ENCODE data around the gene NSD1.
A peak's percentile ranks its signal among the peaks of the same experiment; 100 is the strongest.

The NSD1 gene

DNA sequence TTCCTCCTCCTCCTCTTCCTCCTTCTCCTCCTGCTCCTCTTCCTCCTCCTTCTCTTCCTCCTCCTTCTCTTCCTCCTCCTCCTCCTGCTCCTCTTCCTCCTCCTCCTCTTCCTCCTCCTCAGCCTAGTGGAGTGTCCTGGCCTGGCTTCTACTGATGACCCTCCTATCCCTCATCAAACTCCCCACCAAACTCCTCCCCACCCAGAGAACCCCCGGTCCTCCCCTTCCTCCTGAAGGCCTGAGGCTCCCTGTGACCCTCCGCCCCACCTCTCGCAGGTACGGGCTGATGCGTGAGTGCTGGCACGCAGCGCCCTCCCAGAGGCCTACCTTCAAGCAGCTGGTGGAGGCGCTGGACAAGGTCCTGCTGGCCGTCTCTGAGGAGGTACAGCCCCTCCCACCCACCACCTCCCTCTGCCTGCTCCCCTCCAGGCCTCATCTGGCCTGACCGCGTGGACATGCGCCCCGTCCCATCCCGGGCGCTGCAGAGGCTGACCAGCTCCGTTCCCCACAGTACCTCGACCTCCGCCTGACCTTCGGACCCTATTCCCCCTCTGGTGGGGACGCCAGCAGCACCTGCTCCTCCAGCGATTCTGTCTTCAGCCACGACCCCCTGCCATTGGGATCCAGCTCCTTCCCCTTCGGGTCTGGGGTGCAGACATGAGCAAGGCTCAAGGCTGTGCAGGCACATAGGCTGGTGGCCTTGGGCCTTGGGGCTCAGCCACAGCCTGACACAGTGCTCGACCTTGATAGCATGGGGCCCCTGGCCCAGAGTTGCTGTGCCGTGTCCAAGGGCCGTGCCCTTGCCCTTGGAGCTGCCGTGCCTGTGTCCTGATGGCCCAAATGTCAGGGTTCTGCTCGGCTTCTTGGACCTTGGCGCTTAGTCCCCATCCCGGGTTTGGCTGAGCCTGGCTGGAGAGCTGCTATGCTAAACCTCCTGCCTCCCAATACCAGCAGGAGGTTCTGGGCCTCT is 36.3 kb upstream of the NSD1 start:
- DNase-seq = no peak

DNA sequence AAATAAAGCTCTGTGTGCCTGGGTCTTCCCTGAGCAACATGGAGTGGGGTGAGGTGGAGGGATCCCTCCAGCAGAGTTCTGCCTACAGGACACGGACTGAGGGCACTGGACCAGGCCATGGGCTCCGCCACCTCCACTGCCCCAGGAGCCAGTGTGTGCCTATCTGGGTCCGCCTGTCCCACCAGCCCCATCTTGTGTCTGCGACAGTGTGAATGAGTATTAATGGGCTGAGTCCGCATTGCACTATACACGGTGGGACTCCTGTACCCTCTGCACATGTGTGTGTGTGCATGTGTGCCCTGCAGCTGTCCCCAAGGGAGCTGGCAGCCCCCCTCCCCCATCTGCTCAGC is 35.5 kb upstream of the NSD1 start:
- no peak for DNase-seq

DNA sequence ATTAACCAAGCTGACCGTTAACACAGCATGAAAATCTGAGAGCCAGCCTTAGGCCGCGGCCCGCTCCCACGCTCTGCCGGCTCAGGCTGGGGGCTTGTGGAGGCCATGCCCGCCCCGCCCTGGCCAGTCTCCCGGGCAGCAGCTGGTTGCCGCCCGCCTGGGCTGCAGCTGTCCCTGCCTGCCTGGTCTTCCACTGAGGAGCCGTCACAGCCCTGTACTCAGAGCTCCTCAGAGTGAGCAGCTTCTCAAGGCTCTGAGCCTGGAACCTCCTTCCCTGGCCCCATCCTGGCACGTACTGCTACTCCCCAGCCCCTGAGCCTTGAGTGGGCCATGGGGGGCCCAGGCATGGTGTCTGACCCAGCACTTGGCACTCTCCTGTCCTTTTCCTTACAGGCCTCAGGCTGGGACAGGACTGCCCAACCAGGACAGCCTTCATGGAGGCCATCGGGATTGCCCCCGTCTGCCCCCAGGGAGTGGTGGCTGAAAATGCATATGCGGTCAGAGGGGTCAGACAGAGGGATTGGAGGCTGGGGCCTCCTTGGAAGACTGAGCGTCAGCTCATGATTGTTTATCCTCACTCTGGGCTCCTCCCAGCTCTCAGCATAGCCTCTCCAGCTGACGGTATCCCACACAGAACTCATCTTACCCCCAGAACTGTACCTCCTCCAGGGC is 35.0 kb upstream of the NSD1 start:
- DNase-seq = no peak

DNA sequence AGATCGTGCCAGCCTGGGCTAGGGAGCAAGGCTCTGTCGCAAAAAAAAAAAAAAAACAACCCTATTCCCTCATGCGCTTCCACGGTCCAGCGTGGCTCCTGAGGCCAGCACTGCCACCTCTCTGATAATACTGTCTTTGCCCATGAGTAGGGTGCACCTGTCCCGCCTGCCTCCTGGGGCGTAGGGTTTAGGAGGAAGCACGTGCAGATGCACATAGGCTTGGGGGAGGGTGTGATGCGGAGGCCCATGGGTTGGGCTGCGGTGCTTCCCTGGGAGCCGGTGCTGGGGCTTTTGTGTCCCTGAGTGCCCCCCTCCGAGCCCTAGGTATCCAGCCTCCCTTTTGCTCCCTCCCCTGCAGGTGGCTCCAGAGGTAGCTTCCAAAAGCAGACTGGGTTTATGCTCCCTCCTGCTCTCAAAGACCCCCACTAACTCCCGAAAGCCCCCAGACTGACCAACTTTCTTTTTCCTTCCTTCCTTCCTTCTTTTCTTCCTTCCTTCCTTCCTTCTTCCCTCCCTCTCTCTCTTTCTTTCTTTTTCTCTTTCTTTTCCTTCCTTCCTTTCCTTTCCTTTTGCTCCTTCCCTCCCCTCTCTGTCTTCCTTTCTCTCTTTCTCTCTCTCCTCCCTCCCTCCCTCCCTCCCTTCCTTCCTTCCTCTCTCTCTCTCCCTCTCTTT is 34.0 kb upstream of the NSD1 start:
- DNase-seq = no peak

DNA sequence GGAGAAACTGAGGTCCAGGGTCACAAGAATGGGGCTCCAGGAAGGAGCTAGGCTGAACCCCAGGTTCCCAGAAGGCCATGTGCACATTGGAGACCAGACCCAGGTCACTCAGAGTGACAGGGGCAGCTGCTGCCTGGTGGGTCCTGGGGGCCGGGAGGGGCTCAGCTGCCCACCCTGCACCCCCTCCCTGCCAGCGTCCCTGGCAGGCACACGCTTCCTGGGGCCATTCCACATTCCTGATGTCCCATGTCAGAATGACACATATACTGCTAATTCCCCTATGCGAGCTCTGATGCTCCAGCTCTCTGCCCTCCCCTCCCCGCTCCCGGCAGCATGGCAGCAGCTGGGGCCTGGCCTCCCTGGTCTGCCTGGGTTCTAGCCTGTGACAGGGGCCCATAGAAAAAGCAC is 32.9 kb upstream of the NSD1 start:
- no peak for DNase-seq

DNA sequence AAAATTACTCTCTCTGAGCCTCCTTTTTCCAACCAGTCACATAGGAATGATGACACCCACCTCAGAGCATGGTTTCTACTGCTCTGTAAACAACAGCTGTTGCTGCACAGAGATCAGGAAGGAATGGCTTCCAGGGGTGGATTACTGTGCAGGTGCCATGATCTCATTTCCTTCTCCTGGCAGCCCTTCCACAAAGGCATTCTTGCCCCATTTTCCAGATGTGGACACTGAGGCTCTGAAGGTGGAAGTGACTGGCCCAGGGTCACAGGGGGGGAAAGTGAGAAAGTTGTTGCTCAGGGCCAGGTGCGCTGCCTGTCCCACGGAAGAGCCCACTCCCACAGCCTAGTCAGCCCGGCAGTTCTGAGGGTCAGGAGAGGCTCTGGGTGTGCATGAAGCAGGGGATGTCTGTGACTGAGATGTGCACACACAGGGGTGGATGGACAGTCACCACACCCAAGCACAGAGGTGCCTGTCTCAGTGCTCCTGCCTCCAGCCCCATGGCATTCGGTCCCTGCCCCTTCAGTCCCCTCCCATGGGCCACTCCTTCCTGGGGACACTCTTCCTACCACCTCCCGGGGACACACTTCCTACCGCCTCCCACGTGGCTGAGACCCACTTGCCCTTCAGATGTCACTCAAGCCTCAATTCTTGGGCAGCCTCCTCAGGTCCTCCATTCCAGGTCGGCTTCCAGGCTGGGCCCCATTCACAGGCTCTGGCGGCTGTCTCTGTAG is 29.9 kb upstream of the NSD1 start:
- DNase-seq = peak; percentile 13

DNA sequence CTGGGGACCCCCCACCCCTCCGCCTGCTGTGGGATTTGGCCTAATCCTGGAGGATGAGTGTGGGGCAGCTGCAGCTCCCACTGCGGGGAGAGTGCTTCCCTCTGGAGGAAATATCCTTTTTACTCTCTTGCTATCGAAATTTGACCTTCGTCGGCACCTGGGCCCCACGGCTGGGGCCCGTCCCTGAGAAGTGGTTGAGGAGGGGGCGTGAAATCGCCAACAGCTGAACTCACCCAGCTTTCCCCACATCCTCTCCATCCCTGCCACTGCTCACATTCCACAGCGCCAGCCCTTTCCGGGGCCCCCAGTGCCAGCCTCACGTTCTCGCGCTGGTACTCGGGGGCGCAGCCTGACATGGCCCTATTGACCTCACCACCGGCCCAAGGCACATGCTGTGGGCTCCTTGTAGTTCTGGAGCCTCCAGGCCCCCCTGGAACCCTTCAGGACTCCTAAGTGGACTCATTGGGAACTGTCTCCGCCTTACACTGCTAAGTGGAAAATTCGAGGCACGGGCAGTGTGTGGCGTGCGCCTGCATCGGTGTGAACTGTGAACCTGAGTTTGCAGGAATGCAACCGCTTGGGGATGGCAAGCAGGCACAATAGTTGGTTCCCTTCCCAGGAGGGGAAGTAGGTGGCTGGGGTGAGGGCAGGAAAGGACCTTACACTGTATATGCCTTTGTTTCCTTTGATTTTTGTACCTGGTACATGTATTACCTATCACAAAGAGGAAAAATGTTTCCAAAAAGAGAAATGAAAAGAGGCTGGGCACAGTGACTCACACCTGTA is 27.7 kb upstream of the NSD1 start:
- no peak for DNase-seq

DNA sequence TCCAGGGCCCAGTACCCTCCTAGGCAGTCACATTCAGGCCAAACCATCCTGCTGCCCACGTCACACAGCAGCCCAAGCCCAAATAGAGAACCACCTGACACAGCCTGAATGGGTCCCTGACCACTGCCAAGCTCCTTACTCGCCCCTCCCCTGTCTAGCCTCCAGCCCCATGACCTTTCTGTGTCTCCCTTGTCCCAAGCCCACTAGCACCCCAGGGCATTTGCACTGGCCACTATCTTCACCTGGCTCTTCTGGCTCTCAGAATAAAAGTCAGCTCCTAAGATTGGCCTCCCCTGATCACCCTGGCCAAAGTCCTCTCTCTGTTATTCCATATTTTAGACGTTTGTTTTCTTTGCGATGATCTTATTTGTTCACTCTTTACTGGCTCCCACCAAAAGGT is 26.4 kb upstream of the NSD1 start:
- no peak for DNase-seq

DNA sequence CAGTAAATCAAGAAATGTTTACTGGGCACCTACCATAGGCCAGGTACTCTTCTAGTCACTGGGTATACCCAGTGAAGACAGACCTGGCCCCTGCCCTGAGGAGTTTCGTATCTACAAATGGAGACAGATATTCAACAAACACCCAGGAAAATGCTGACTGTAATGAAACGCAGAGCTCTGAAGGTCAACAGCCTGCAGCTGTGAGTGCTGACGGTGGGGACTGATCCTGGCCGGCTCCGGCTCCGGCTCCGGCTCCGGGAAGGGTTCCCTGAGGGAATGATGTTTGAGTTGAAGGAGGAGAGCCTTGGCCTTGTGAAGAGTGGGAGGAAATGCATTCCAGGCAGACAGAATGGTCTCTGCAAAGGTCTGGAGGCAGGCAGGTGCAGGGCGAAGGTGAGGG is 23.8 kb upstream of the NSD1 start:
- DNase-seq = no peak

DNA sequence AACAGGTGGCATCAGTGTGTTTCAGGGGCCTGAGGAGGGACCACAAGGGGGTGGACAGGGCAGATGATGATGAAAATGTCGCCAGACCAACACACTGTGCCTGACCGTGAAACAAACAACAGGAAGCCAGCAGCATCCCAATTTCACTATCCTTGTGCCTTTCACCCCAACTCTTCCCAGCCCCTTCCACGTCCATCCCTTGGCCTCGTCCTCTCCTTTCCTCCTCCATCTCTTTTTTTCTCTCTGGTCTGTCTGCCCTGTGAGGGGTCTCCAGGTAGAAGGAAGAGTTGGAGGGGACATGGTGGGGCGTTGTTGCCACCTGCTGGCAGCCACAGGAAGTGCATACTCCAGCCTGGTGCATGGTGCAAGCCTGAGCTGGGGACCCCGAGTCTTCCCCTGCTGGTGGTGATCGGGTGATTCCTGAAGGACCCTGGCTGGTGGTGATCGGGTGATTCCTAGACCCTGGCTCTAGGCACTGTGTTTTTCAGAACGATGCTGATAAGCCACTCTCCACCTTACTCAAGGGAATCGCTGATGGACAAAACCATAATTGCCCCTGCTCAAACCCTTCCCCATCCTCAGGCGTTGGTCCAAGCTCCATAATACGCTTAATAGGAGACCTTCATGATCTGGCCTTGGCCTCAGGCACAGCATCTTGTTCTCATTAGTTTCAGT is 21.7 kb upstream of the NSD1 start:
- DNase-seq = no peak

DNA sequence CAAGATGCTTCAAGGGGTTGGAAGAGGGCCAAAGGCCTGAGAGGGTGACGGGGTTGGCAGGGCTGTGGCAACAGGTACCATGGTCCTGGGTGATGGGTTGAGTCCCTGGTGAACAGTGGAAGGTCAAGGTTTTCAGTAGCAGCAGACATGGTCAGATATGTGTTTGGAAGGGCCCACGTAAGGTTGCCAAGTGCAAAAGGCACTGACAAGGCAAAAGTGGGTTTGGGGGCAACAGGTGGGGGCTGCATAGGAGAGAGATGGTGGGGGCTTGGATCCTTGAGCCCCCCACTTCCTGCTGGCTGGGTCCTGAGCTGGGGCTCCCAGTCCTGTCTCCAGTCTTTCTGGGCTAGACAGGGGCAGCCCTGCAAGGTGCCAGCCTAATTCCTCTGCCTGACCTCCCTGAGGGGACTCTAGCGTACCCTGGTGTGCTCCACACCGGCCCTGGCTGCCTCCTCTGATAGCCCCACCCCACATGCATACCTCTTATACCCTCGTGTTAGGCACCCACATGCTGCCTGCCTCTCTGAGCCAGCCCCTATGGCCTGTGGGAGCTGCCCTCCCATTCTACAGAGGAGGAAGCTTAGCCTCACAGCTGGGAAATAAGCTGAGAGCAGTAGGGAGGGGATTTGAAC is 20.9 kb upstream of the NSD1 start:
- DNase-seq = no peak

DNA sequence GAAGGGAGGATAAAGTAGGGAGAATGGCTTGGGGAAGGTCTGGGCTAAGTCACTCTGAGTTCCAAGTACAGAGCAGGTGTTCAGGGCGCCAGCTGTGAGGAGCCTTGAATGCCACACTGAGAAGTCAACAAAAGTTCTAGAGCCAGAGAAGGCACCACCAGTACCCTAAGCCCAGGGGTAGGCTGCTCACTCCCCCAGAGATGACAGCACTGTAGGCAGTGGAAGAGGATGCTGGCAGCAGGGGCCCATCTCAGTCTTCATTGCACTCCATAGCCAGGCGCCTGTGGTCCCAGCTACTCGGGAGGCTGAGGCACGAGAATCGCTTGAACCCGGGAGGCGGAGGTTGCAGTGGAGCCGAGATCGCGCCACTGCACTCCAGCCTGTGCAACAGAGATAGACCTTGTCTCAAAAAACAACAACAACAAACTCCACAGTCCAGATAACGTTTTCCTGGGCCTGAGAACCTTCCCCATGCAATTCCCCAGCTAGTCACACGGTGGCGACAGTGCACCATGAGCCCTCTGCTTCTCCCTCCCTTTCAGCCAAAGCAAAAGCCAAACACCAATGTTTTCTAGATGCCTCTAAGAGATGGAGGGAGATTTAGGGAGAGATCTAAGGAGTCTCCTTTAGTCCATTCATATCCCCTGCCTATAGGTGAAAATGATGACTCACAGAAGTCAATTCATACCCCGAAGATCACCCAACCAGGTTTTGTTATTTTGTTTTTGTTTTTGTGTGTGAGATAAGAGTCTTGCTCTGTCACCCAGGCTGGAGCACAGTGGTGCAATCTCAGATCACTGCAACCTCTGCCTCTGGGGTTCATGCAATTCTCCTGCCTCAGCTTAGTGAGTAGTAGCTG is 19.8 kb upstream of the NSD1 start:
- DNase-seq = peak; percentile 60

DNA sequence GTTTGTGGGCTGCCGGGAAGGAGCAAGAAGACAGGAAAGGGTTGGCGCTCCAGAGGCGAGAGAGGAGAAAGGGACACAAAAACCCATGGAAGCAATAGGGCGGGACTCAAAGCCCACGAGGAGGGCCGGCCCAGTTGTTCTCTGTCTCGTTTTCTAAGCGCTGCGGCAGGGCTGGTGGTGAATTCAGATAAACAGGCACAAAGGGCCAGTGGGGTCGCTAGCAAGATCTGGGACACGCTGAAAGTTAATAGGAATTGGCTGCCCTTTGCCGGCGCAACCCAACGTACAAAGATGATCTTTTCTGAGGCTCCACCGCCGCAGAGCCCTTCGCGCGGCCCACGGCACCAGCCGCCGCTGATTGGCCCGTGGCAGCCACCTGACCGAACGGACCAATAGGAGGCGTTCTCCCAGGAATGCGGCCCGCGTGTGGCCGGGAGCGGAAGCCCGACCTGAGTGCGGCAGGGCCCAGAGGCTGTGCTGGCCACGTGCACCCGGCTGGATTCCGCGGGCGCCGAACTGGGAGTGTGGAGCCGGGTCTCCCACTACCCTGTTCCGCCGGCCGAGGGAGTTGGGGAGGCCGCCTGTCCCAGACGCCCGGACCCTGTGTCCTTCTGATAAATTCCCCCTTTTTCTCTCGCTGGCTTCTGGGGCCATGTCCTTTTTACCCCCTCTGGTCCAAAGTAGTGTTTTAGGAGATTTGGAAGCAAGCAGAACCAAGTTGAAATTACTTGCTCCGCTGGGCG is 16.8 kb upstream of the NSD1 start:
- peak; percentile 74 for DNase-seq

DNA sequence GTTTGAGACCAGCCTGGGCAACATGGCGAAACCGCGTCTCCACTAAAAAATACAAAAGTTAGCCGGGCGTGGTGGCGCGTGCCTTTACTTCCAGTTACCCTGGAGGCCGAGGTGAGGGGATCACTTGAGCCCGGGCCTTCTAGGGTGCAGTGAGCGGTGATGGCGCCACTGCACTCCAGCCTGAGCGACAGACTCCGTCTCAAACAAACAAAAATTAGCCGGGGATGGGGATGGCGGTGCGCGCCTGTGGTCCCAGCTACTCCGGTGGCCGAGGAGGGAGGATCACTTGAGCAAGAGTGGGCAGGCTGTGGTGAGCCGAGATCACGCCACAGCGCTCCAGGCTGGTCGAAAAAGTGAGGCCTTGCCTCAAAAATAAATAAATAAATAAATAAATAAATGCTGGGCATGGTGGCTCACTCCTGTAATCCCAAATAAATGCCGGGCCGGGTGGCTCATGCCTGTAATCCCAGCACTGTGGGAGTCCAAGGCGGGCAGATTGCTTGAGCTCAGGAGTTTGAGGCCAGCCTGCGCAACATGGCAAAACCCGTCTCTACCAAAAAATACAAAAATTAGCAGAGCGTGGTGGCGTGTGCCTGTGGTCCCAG is 16.0 kb upstream of the NSD1 start:
- no peak for DNase-seq

DNA sequence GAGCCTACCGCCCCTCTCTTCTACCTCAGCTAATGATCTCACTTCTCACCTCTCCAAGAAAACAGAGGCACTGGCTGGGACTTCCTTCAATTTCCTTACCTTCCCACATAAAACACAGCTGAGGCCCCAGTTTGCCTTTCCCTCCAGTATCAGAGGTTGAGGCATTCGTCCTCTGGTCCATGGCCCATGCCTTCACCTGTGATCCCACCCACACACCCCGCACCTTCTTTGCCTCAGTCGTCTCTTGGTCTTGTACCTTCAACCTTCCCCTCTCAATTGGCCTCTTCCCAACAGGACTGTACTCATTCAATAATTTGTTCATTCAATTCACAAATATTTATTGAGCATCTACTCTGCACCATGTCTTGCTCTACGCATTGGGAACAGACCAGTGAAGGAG is 11.0 kb upstream of the NSD1 start:
- DNase-seq = no peak

DNA sequence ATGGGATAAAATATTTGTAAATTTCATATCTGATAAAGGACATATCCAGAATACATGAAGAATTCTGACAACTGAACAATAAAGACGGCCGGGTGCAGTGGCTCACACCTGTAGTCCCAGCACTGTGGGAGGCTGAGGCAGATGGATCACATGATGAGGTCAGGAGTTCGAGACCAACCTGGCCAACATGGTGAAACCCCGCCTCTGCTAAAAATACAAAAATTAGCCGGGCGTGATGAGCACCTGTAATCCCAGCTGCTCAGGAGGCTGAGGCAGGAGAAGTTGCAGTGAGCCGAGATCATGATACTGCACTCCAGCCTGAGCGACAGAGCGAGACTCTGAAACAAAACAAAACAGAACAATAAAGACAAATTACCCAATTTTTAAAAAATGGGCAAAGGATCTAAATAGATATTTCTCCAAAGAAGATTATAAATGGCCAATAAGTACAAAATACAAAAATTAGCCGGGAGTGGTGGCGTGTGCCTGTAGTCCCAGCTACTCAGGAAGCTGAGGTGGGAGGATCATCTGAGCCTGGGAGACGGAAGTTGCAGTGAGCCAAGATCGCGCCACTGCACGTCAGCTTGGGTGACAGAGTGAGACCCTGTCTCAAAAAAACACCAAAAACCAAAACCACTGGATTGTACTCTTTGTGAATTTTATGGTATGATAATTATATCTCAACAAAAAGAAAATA is 9.6 kb upstream of the NSD1 start:
- DNase-seq = no peak

DNA sequence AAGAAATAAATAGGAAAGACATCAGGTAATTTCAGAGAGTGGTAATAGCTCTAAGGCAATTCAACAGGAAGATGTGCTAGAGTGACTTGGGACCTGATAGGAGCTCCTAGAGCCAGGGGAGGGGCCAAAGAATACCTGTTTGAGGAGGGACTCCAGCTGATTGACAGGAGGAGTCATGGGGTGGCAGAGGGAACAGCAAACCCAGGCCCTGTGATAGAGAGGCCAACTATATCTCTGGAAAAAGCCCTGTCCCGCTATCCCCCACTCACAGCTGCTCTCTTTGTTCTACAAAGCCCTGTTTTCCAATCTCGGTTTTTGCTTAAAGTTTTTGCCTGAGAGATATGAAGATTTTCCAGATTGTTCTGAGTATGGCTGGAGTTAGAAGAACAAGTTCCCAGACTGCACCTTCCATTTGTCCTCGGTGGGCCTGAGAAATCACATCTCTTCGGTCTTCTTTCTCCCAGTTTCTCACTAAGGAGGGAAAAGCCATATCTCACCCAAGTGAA is 9.0 kb upstream of the NSD1 start:
- no peak for DNase-seq

DNA sequence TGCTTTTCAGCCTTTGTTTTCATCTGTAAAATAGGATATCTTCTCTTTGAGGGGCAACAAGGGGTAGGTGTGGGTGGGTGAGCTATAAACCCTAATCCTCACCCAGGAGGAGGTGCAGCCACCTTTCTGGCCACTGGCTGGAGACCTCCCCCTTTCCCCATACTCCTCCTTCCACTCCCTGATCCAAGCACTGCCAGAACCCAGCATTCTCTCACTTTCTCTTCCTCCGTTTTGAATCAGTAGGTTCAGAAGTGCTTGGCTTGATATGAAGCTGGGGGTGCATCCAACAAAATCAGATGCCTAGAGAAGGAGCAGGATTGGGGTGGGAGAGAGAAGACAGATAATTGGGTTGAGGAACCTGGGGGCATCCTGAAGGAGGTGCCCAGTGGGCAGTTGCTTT is 6.8 kb upstream of the NSD1 start:
- no peak for DNase-seq

Measured in NCI-H2029 (cell line).